ENCODE data around the gene LCE3D. TPM values are rescaled to one million over a fixed set of nuclear protein-coding genes. Genes with fewer than 3 reads are reported as not detected.
"Not testable (repeated sequence)": the region's sequence is repeated elsewhere in the genome, so short reads cannot be mapped to it uniquely, and the experiment has no call there.

Gene LCE3D
- total RNA-seq, 1 donor from 2014 or later, result not detected

DNA sequence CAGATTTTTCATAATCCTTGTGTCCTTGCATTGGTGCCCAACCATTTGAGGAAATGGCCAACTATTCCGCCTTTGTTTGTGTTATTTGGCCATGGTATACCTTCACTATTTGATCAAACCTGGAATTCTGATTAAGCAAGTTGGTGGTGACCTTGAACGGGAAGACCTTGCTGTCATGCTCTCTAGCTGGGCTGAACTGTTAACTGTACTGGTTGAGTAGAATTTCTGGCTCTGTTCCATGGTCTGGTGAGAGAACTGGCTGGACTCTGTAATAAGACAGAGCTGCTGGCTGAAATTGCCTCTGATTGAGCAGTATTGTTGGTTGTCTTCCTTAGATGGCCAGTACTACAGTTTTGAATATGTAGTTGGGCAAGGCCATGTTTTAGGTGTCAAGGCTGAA lies 16.7 kb upstream of the LCE3D start:
- no peak overlapping the region for H3K4me3 ChIP-seq (ENCODE audit: low read depth, low read length)
- no peak for DNase-seq (ENCODE audit: low read depth)
- TF ChIP-seq, protein P1, sequence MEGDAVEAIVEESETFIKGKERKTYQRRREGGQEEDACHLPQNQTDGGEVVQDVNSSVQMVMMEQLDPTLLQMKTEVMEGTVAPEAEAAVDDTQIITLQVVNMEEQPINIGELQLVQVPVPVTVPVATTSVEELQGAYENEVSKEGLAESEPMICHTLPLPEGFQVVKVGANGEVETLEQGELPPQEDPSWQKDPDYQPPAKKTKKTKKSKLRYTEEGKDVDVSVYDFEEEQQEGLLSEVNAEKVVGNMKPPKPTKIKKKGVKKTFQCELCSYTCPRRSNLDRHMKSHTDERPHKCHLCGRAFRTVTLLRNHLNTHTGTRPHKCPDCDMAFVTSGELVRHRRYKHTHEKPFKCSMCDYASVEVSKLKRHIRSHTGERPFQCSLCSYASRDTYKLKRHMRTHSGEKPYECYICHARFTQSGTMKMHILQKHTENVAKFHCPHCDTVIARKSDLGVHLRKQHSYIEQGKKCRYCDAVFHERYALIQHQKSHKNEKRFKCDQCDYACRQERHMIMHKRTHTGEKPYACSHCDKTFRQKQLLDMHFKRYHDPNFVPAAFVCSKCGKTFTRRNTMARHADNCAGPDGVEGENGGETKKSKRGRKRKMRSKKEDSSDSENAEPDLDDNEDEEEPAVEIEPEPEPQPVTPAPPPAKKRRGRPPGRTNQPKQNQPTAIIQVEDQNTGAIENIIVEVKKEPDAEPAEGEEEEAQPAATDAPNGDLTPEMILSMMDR (conservative IDR thresholded peaks at IDR 0.05; ENCODE audit: low read depth, low read length), result no peak

DNA sequence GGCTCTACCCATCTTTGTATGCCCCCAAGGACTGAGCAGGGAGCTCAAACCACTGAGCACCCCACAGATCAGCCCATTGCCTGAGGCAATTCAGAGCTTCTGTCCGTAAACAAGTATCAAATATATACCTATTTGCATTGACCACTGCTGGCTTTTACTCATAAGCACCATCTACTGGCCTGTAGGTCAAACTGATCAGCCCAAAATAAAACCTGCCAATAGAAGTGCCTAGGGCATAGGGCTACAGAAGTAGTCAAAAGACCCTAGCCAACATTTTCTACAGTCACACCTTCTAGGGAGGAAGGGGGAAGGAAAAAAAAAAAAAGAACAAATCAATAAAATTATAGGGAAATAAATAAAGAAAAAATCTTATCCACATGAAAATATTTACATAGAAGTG lies 5.3 kb upstream of the LCE3D start:
- H3K4me3 ChIP-seq (ENCODE audit: low read depth, low read length), result no peak overlapping the region
- TF ChIP-seq, protein P1 (conservative IDR thresholded peaks at IDR 0.05; ENCODE audit: low read depth, low read length), result peak; percentile 19
- DNase-seq (ENCODE audit: low read depth), result no peak

DNA sequence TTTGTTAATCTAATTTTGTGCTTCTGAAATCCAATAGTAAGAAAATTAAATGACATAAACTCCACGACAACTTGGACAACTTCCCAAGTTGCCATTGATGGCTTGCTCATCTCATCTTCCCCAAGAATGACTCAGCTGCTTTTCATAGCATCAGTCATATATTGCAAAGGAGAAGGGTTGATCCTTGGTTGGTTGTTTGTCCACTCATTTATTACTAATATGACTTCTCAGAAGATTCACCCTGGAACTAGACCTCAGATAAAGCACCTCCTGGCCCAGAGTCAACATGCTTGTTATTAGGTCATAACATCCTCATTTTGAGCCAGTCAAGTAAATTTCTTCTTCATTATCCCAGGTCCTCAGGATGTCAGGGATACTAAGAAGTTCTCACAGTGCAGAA lies 2.3 kb upstream of the LCE3D start:
- no peak overlapping the region for H3K4me3 ChIP-seq (ENCODE audit: low read depth, low read length)
- DNase-seq (ENCODE audit: low read depth), result no peak
- TF ChIP-seq, protein P1 (conservative IDR thresholded peaks at IDR 0.05; ENCODE audit: low read depth, low read length), result no peak

DNA sequence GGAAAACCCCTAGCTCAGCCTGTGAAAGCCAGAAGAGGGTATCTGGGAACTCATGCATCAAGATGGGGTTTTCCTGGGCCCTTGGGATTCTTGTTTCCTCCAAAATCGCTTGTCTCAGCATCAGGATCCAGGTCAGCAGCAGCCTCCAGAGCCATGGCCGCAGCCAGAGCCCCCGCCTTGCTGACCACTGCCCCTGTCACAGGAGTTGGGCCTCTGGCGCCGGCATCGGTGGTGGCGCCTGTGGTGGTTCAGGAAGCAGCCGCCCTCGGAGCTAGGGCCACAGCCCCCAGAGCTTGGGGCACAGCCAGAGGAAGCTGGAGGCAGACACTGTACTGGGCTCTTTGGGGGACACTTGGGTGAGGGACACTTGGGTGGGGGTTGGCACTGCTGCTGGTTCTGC lies 790 bp downstream of the LCE3D start:
- H3K4me3 ChIP-seq (ENCODE audit: low read depth, low read length); DNase-seq (ENCODE audit: low read depth): not testable (repeated sequence)

DNA sequence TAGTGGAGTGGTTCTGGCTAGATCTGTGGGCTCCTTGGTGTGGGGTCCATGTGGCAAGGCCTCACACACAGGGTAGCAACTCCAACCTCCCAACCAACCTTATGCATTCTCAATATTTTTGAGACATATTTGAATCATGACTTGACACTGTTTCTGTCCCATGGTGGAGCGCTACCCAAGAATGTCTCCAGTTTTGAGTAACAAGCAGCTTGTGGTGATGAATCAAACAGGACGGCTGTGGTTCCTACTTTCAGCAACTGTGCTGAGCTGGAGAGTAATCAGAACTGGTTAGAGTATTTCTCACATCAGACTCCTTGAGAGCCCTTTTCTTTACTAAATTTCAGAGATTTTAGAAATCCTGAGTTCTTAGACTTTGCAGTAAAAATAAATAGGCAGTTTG lies 3.1 kb downstream of the LCE3D start:
- TF ChIP-seq, protein P1 (conservative IDR thresholded peaks at IDR 0.05; ENCODE audit: low read depth, low read length), result no peak
- DNase-seq (ENCODE audit: low read depth), result no peak

DNA sequence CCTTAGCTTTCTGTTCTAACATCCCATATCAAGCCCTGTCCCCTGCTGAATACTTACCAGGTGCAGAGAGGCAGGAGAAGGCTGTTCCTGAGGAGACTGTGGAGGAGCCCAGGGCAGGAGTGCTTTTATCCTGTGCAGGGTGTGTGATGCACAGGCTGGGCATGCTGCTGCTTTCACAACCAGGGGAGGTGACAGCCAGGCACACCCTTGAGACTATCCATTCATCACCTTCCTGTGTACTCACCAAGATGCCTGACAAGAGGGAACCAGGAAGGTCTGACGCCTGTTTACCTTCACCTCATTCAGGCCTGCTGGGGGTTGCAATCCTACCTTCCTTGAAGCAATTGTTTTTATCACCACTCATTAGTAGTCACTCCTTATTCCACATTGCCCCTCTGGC lies 13.6 kb downstream of the LCE3D start, which contains the start of gene LCE3E:
Gene LCE3E, minus strand, starts transcription at position 100 of the 400 bp plus-strand sequence. CDS start 572 bp downstream, outside the sequence.
- DNase-seq (ENCODE audit: low read depth), result no peak
- TF ChIP-seq, protein P1 (conservative IDR thresholded peaks at IDR 0.05; ENCODE audit: low read depth, low read length), result no peak
- H3K4me3 ChIP-seq (ENCODE audit: low read depth, low read length), result no peak within 1 kb of the TSS

More for the DNA sequence above, 3.1 kb downstream of the LCE3D start:
- H3K4me3 ChIP-seq (ENCODE audit: low read depth, low read length), result no peak overlapping the region

DNA sequence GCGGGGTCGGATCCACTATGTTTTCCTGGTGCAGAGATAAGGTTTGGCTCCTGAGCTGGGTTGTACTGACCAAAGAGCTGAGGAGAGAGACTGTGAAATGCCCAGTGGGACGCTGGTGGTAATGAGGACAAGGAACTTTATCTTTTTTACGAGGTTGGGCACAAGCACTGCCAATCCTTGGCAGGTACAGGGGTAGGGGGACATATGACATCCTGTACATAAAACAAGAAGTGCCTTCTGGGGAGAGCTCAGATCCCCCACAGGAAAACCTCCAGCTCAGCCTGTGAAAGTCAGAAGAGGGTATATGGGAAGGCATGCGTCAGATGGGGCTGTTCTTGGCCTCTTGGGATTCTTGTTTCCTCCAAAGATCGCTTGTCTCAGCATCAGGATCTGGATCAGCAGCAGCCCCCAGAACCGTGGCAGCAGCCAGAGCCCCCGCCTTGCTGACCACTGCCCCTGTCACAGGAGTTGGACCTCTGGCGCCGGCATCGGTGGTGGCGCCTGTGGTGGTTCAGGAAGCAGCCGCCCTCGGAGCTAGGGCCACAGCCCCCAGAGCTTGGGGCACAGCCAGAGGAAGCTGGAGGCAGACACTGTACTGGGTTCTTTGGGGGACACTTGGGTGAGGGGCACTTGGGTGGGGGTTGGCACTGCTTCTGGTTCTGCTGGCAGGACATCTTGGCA lies 14.6 kb downstream of the LCE3D start:
- DNase-seq (ENCODE audit: low read depth), result no peak
- TF ChIP-seq, protein P1 (conservative IDR thresholded peaks at IDR 0.05; ENCODE audit: low read depth, low read length), result no peak
- H3K4me3 ChIP-seq (ENCODE audit: low read depth, low read length), result no peak overlapping the region

All from epithelial cell of proximal tubule (primary cell).